ENCODE measurements around the gene MRGPRX4. TPM values are rescaled to one million over a fixed set of nuclear protein-coding genes. Genes with fewer than 3 reads are reported as not detected.

Gene MRGPRX4
- total RNA-seq, 1 experiment from 2014 or later: not detected

DNA sequence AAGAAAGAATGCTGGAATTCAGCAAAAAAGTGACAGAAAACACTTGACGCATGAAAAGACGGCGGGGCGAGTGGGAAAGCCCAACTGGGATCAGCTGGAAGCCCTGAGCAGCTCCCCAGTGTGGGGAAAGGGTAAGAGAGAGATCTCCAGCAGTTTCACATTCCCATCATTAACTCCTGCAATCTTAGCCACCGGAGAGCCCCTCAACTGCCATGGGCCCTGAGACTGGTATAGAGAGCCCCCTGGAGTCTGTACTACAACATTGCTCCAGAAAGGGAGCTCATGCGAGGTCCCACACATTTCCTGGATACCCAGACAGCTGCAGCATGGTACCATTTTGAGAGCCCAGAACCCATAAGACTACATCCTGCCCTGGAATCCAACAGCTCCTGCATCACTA lies 31.1 kb downstream of the MRGPRX4 start:
- Mint-ChIP-seq H3K4me1 (ENCODE audit: low read depth, unreplicated experiment) (no peaks in the 10 kb centered on the region), H3K4me3 (ENCODE audit: unreplicated experiment) (no peak overlapping the region), H3K27ac (ENCODE audit: unreplicated experiment) (no peak overlapping the region), H3K36me3 (ENCODE audit: insufficient read depth, unreplicated experiment) (no peaks in the 10 kb centered on the region), H3K9me3 (ENCODE audit: unreplicated experiment) (no peaks in the 10 kb centered on the region), H3K27me3 (ENCODE audit: insufficient read depth, unreplicated experiment) (peaks cover 23% of the 10 kb centered on the region)
- H3K27me3 ChIP-seq (replicated peaks; ENCODE audit: control insufficient read depth, insufficient read depth, low read length): no peaks in the 10 kb centered on the region; the same call in 1 of the 2 replicates
- H3K4me1 ChIP-seq: no peaks in the 10 kb centered on the region
- H3K4me3 ChIP-seq (ENCODE audit: low read depth, low read length): no peak overlapping the region
- ChIA-PET CTCF (interaction anchor here (0.6 to 1.8 kb wide), 10 partner anchors 9 to 473 kb away, joined by 3 to 34 read pairs (median 4); no protein-coding TSS in a partner anchor), POLR2A (interaction anchor here (0.6 kb wide), 1 partner anchor 39 kb away, joined by 9 read pairs; no protein-coding TSS in a partner anchor)
- 0 out of 2 replicates have a peak, but pooled peaks cover 4% of the 10 kb centered on the region for H3K9me3 ChIP-seq
- TF ChIP-seq, protein P1, sequence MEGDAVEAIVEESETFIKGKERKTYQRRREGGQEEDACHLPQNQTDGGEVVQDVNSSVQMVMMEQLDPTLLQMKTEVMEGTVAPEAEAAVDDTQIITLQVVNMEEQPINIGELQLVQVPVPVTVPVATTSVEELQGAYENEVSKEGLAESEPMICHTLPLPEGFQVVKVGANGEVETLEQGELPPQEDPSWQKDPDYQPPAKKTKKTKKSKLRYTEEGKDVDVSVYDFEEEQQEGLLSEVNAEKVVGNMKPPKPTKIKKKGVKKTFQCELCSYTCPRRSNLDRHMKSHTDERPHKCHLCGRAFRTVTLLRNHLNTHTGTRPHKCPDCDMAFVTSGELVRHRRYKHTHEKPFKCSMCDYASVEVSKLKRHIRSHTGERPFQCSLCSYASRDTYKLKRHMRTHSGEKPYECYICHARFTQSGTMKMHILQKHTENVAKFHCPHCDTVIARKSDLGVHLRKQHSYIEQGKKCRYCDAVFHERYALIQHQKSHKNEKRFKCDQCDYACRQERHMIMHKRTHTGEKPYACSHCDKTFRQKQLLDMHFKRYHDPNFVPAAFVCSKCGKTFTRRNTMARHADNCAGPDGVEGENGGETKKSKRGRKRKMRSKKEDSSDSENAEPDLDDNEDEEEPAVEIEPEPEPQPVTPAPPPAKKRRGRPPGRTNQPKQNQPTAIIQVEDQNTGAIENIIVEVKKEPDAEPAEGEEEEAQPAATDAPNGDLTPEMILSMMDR (IDR thresholded peaks at IDR 0.05; ENCODE audit: insufficient read depth in 1 of 2, low read depth in 1 of 2, low read length in 1 of 2, severe bottlenecking in 1 of 2, unreplicated experiment in 1 of 2): peak; percentile 56 to 62
- no peaks in the 10 kb centered on the region for H3K36me3 ChIP-seq (ENCODE audit: control insufficient read depth, insufficient read depth, low read length)
- no TSS peak for BruUV-seq (replicated peaks)
- peak in 1 of 2 experiments; percentile 42 for DNase-seq
- intact Hi-C loops (cut with micrococcal nuclease; ENCODE audit: unreplicated experiment): loop anchor here (1.0 to 2.0 kb wide), 2 partner anchors 33 to 88 kb away; no protein-coding TSS in a partner anchor

DNA sequence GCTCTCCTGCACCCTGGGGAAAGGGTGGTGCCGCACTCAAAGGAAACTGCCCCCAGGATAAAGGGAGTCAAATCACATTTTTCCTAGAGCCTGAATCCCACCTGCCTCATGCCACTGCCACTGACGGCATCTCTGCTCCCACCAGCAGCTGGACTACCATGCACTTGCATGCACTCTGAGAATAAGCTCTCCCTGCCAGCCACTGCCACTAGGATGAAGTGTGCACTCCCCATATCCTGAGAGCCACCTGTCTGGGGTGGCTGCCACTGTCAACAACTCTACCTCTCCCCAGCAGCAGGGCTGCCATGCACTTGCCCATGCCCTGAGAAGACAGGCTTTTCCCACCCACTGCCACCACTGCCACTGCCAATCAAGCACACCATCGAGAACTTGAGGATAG lies 31.6 kb downstream of the MRGPRX4 start:
- intact Hi-C loops (cut with micrococcal nuclease; ENCODE audit: unreplicated experiment): no loop called here
- TF ChIP-seq, protein P1 (IDR thresholded peaks at IDR 0.05; ENCODE audit: insufficient read depth in 1 of 2, low read depth in 1 of 2, low read length in 1 of 2, severe bottlenecking in 1 of 2, unreplicated experiment in 1 of 2): no peak
- H3K36me3 Mint-ChIP-seq (ENCODE audit: insufficient read depth, unreplicated experiment): no peaks in the 10 kb centered on the region
- CTCF ChIA-PET: interaction anchor here (0.6 to 1.8 kb wide), 10 partner anchors 9 to 473 kb away, joined by 3 to 34 read pairs (median 4); no protein-coding TSS in a partner anchor
- no peak overlapping the region for H3K27ac Mint-ChIP-seq (ENCODE audit: unreplicated experiment)
- BruUV-seq (replicated peaks): no TSS peak
- no peaks in the 10 kb centered on the region for H3K4me1 ChIP-seq
- no peaks in the 10 kb centered on the region for H3K4me1 Mint-ChIP-seq (ENCODE audit: low read depth, unreplicated experiment)
- H3K27me3 ChIP-seq (replicated peaks; ENCODE audit: control insufficient read depth, insufficient read depth, low read length): no peaks in the 10 kb centered on the region; the same call in 1 of the 2 replicates
- peaks cover 23% of the 10 kb centered on the region for H3K27me3 Mint-ChIP-seq (ENCODE audit: insufficient read depth, unreplicated experiment)
- H3K9me3 ChIP-seq: 0 out of 2 replicates have a peak, but pooled peaks cover 4% of the 10 kb centered on the region
- POLR2A ChIA-PET: interaction anchor here (0.6 kb wide), 1 partner anchor 39 kb away, joined by 9 read pairs; no protein-coding TSS in a partner anchor
- no peaks in the 10 kb centered on the region for H3K36me3 ChIP-seq (ENCODE audit: control insufficient read depth, insufficient read depth, low read length)
- H3K4me3 ChIP-seq (ENCODE audit: low read depth, low read length): no peak overlapping the region
- no peaks in the 10 kb centered on the region for H3K9me3 Mint-ChIP-seq (ENCODE audit: unreplicated experiment)
- no peak for DNase-seq
- H3K4me3 Mint-ChIP-seq (ENCODE audit: unreplicated experiment): no peak overlapping the region

DNA sequence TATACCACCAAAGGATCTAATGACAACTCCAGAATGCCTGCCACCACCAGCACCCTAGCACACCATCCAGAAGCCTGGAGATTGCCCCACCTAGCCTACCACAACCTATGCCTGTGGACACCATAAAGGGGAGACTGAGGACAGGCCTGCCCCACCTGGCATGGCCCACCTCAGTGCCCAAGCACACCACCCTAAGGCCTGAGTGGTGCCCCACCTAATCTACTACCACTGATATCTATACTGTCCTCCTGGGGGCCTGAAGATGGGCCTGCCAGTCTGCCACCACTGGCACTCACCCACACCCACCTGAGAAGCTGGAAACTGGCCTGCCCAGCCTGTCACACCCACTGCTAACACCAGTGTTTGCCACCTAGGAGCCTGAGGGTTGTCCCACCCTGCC lies 32.1 kb downstream of the MRGPRX4 start:
- POLR2A ChIA-PET: no interaction called here
- H3K27ac Mint-ChIP-seq (ENCODE audit: unreplicated experiment): no peak overlapping the region
- intact Hi-C loops (cut with micrococcal nuclease; ENCODE audit: unreplicated experiment): no loop called here

More for the DNA sequence above, 32.1 kb downstream of the MRGPRX4 start:
- 0 out of 2 replicates have a peak, but pooled peaks cover 4% of the 10 kb centered on the region for H3K9me3 ChIP-seq
- H3K4me3 ChIP-seq (ENCODE audit: low read depth, low read length): no peak overlapping the region
- no peaks in the 10 kb centered on the region for H3K4me1 ChIP-seq
- TF ChIP-seq, protein P1 (IDR thresholded peaks at IDR 0.05; ENCODE audit: insufficient read depth in 1 of 2, low read depth in 1 of 2, low read length in 1 of 2, severe bottlenecking in 1 of 2, unreplicated experiment in 1 of 2): no peak
- Mint-ChIP-seq H3K36me3 (ENCODE audit: insufficient read depth, unreplicated experiment) (no peaks in the 10 kb centered on the region), H3K4me1 (ENCODE audit: low read depth, unreplicated experiment) (no peaks in the 10 kb centered on the region), H3K9me3 (ENCODE audit: unreplicated experiment) (no peaks in the 10 kb centered on the region), H3K4me3 (ENCODE audit: unreplicated experiment) (no peak overlapping the region), H3K27me3 (ENCODE audit: insufficient read depth, unreplicated experiment) (peaks cover 23% of the 10 kb centered on the region)
- H3K36me3 ChIP-seq (ENCODE audit: control insufficient read depth, insufficient read depth, low read length): no peaks in the 10 kb centered on the region
- DNase-seq: no peak
- CTCF ChIA-PET: interaction anchor here (1.6 to 1.8 kb wide), 2 partner anchors 34 to 89 kb away, joined by 15 to 34 read pairs; no protein-coding TSS in a partner anchor
- H3K27me3 ChIP-seq (replicated peaks; ENCODE audit: control insufficient read depth, insufficient read depth, low read length): no peaks in the 10 kb centered on the region; the same call in 1 of the 2 replicates
- no TSS peak for BruUV-seq (replicated peaks)

Measured in Caco-2 (cell line).